HCT116 (cell line): ENCODE data around the gene ADGRL3. TPM values are rescaled to one million over a fixed set of nuclear protein-coding genes. Genes with fewer than 3 reads are reported as not detected.

Experiments
- ATAC-seq: fragments of 200-7000 bp; cut with Tn5 transposase; 2 replicates; pipeline ENCODE4 v1.9.1; 2020; ENCODE audit warnings: mild to moderate bottlenecking, moderate library complexity
- BruUV-seq: library from RNA; stranded (reverse); fragments of 400-500 nt; replicated peaks from 2 replicates; lab custom pipeline; 2021; lab: Mats Ljungman, UMichigan
- CTCF ChIA-PET: fragments of 300-600 bp; sonication (Branson Sonifier 250); formaldehyde crosslinking; loops from one replicate; lab custom pipeline; 2021; ENCODE audit warnings: antibody characterized with exemption; lab: Charles Lee
- POLR2A ChIA-PET: fragments of 300-600, 350-600 bp; sonication (Branson Sonifier 250); formaldehyde crosslinking; loops from one replicate; lab custom pipeline; 2021; ENCODE audit warnings: antibody characterized with exemption; lab: Charles Lee
- RAD21 ChIA-PET, 2 experiments: fragments of 300-600 bp; sonication (Branson Sonifier 250); formaldehyde crosslinking; loops; one replicate each; lab custom pipeline; 2023; ENCODE audit warnings: low total read pairs in 2 of 2; ENCODE audit not compliant: uncharacterized antibody in 2 of 2, unreplicated experiment in 2 of 2, low non-redundant PET in 1 of 2; lab: Charles Lee
- DNase-seq: peaks from one replicate; pipeline ENCODE4 v3.0.0-alpha.2; 2010; ENCODE audit warnings: low read depth, low spot score
- H2AFZ ChIP-seq: fragments of 200-600 bp; shearing (Covaris generic), sonication (generic); 2 replicates; pipeline ENCODE4 v1.6.1; 2017; ENCODE audit warnings: low read depth, mixed run types, mixed read lengths, antibody characterized with exemption, low read length; ENCODE audit not compliant: poor library complexity, severe bottlenecking
- H3K27ac ChIP-seq: 2 replicates; pipeline ENCODE4 v1.5.1; 2012; ENCODE audit warnings: low read depth, low read length
- H3K27me3 ChIP-seq: fragments of 200-600 bp; sonication (generic); 2 replicates; pipeline ENCODE4 v1.6.1; 2016; ENCODE audit warnings: mixed run types, low read length, mixed read lengths; ENCODE audit not compliant: insufficient read depth
- H3K36me3 ChIP-seq, 2 experiments: fragments of 200-500 bp in 1 of 2; fragments of 200-600 bp in 1 of 2; sonication (Bioruptor generic) in 1 of 2; sonication (generic) in 1 of 2; 2 replicates each; pipeline versions ENCODE4 v1.5.1 to v1.6.1; 2014 to 2016; ENCODE audit warnings: low read length in 2 of 2, inconsistent platforms in 1 of 2, mixed read lengths in 1 of 2, mixed run types in 1 of 2; ENCODE audit not compliant: insufficient read depth in 2 of 2, control insufficient read depth in 1 of 2
- H3K4me1 ChIP-seq, 2 experiments: fragments of 200-600 bp in 1 of 2; sonication (generic) in 1 of 2; 2 replicates each; pipeline versions ENCODE4 v1.5.1 to v1.6.1; 2012 to 2017; ENCODE audit warnings: low read length in 2 of 2, inconsistent platforms in 1 of 2, mild to moderate bottlenecking in 1 of 2, mixed read lengths in 1 of 2, mixed run types in 1 of 2, moderate library complexity in 1 of 2; ENCODE audit not compliant: insufficient read depth in 2 of 2, control insufficient read depth in 1 of 2
- H3K4me2 ChIP-seq: fragments of 200-600 bp; sonication (generic); 2 replicates; pipeline ENCODE4 v1.6.1; 2017; ENCODE audit warnings: mixed run types, low read length, mixed read lengths
- H3K4me3 ChIP-seq, 2 experiments: fragments of 200-600 bp in 1 of 2; sonication (generic) in 1 of 2; replicated peaks in 1 of 2; 2 replicates each; pipeline ENCODE4 v1.5.1; 2011 to 2016; ENCODE audit warnings: low read length in 2 of 2, control low read depth in 1 of 2, low read depth in 1 of 2, mild to moderate bottlenecking in 1 of 2, mixed read lengths in 1 of 2, mixed run types in 1 of 2
- H3K79me2 ChIP-seq: fragments of 200-600 bp; sonication (generic); 2 replicates; pipeline ENCODE4 v1.6.1; 2017; ENCODE audit warnings: mild to moderate bottlenecking, mixed run types, low read length, moderate library complexity, mixed read lengths; ENCODE audit not compliant: insufficient read depth
- H3K9ac ChIP-seq: fragments of 200-600 bp; sonication (generic); 2 replicates; pipeline ENCODE4 v1.6.1; 2016; ENCODE audit warnings: low read length, mixed read lengths
- H3K9me2 ChIP-seq: fragments of 200-600 bp; sonication (generic), shearing (Covaris generic); 2 replicates; pipeline ENCODE4 v1.6.1; 2017; ENCODE audit warnings: mixed run types, mild to moderate bottlenecking, moderate library complexity; ENCODE audit not compliant: insufficient read depth
- H3K9me3 ChIP-seq, 2 experiments: fragments of 200-500 bp in 1 of 2; fragments of 200-600 bp in 1 of 2; sonication (Bioruptor generic) in 1 of 2; sonication (generic) in 1 of 2; 2 replicates each; pipeline ENCODE4 v1.6.1; 2014 to 2017; ENCODE audit warnings: low read length in 2 of 2, mixed read lengths in 2 of 2, inconsistent platforms in 1 of 2, low read depth in 1 of 2, mild to moderate bottlenecking in 1 of 2, mixed run types in 1 of 2, moderate library complexity in 1 of 2; ENCODE audit not compliant: control insufficient read depth in 1 of 2, insufficient read depth in 1 of 2
- H4K20me1 ChIP-seq: fragments of 200-600 bp; sonication (generic), shearing (Covaris generic); 2 replicates; pipeline ENCODE4 v1.6.1; 2017; ENCODE audit warnings: mixed run types, mild to moderate bottlenecking, moderate library complexity; ENCODE audit not compliant: insufficient read depth
- CEBPB ChIP-seq: IDR thresholded peaks from 2 replicates; pipeline ENCODE4 v1.6.1; 2012; ENCODE audit warnings: low read depth
- CTCF ChIP-seq, 3 experiments: fragments of 200-600 bp in 1 of 3; sonication (generic) in 1 of 3; IDR thresholded peaks in 2 of 3; conservative IDR thresholded peaks in 1 of 3; 2 replicates each; pipeline ENCODE4 v1.5.1; 2012 to 2017; ENCODE audit warnings: low read depth in 2 of 3, low read length in 2 of 3, antibody characterized with exemption in 1 of 3, borderline replicate concordance in 1 of 3, control low read depth in 1 of 3, mild to moderate bottlenecking in 1 of 3, mixed read lengths in 1 of 3, mixed run types in 1 of 3, moderate library complexity in 1 of 3; ENCODE audit not compliant: insufficient read depth in 1 of 3
- EGR1 ChIP-seq: IDR thresholded peaks from 2 replicates; pipeline ENCODE4 v1.6.1; 2012; ENCODE audit warnings: low read depth
- ELF1 ChIP-seq: IDR thresholded peaks from 2 replicates; pipeline ENCODE4 v1.6.1; 2012; ENCODE audit warnings: low read depth, borderline replicate concordance
- EZH2 ChIP-seq: fragments of 200-600 bp; sonication (generic); IDR thresholded peaks from 2 replicates; pipeline ENCODE4 v1.6.1; 2017; ENCODE audit warnings: antibody characterized with exemption, mixed run types
- EZH2phosphoT487 ChIP-seq: fragments of 200-600 bp; IDR thresholded peaks from 2 replicates; pipeline ENCODE4 v1.6.1; 2018; ENCODE audit warnings: antibody characterized with exemption, borderline replicate concordance
- FOSL1 ChIP-seq: IDR thresholded peaks from 2 replicates; pipeline ENCODE4 v1.6.1; 2012; ENCODE audit warnings: low read depth
- MAX ChIP-seq: IDR thresholded peaks from 2 replicates; pipeline ENCODE4 v1.6.1; 2012
- POLR2A ChIP-seq: IDR thresholded peaks from 2 replicates; pipeline ENCODE4 v1.7.0; 2011; ENCODE audit warnings: borderline replicate concordance; ENCODE audit not compliant: insufficient read depth, insufficient read length; ENCODE audit errors: extremely low read depth
- POLR2AphosphoS5 ChIP-seq: IDR thresholded peaks from 2 replicates; pipeline ENCODE4 v1.6.1; 2011; ENCODE audit warnings: mild to moderate bottlenecking, low read depth, low read length, moderate library complexity
- RAD21 ChIP-seq: IDR thresholded peaks from 2 replicates; pipeline ENCODE4 v1.6.1; 2012; ENCODE audit warnings: low read depth, mild to moderate bottlenecking
- SIN3A ChIP-seq: IDR thresholded peaks from 2 replicates; pipeline ENCODE4 v1.6.1; 2012; ENCODE audit warnings: low read depth
- SP1 ChIP-seq: IDR thresholded peaks from 2 replicates; pipeline ENCODE4 v1.6.1; 2012; ENCODE audit warnings: low read depth
- SRF ChIP-seq: IDR thresholded peaks from 2 replicates; pipeline ENCODE4 v1.6.1; 2012; ENCODE audit warnings: low read depth
- TCF7L2 ChIP-seq: IDR thresholded peaks from 2 replicates; pipeline ENCODE4 v1.7.0; 2011; ENCODE audit warnings: borderline replicate concordance, inconsistent platforms; ENCODE audit not compliant: insufficient read depth, insufficient read length; ENCODE audit errors: extremely low read depth
- ZFX ChIP-seq: fragments of 450-650 bp; IDR thresholded peaks from 2 replicates; pipeline ENCODE4 v1.6.1; 2017
- intact Hi-C: fragments of 100-400 bp; cut with micrococcal nuclease; formaldehyde crosslinking; loops from 2 replicates; pipeline ENCODE4 v1.10.0; 2022
- total RNA-seq: library from RNA; stranded (reverse); gene quantifications from one replicate; pipeline ENCODE4 v1.2.1, GENCODE V29; 2021; ENCODE audit not compliant: unreplicated experiment
- TF ChIP-seq, protein P1 (sequence below): IDR thresholded peaks from 2 replicates; pipeline ENCODE4 v1.6.1; 2011; ENCODE audit warnings: mild to moderate bottlenecking, low read length, moderate library complexity; ENCODE audit not compliant: insufficient replicate concordance; ENCODE audit errors: extremely low read depth

Gene ADGRL3
- total RNA-seq, 1 experiment from 2014 or later, result not detected

DNA sequence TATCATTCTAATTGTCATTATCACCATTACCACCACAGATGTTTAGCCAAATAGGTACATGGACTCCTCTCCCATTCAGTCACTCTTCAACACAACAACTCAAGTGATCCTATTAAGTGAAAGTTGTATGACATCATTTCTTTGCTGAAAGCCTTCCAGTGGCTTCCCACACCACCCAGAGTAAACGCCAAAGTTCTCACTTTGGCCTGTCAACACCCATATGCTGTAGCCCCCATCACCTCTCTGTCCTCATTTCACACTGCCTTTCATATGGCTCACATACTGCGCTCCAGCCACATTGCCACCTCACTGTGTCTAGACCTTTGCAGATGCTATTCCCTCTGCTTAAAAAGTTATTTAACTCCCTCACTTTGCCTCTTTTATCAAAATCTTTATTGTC, 682.3 kb downstream of the ADGRL3 start:
- Histone ChIP-seq H3K9me2 (no peaks in the 10 kb centered on the region), H3K4me1 (no peaks in the 10 kb centered on the region), H3K27ac (no peak overlapping the region), H3K9ac (no peak overlapping the region), H3K9me3 (peaks cover 6 to 18% of the 10 kb centered on the region in 2 experiments; a peak in 2 of 4 replicates), H3K27me3 (no peaks in the 10 kb centered on the region), H3K4me2 (no peak overlapping the region), H3K4me3 (no peak overlapping the region), H3K79me2 (no peaks in the 10 kb centered on the region), H2AFZ (no peak overlapping the region), H3K36me3 (no peaks in the 10 kb centered on the region), H4K20me1 (no peaks in the 10 kb centered on the region; the same call in 1 of the 2 replicates)
- DNase-seq (no peak), ATAC-seq (no peak)
- ChIA-PET POLR2A (no interaction called here), RAD21 (no interaction called here), CTCF (no interaction called here)
- intact Hi-C loops, result no loop called here
- BruUV-seq, result no TSS peak
- no peak for TF ChIP-seq SIN3A
- TF ChIP-seq CTCF (IDR thresholded peaks at IDR 0.05 in 2 of 3, conservative IDR thresholded peaks at IDR 0.05 in 1 of 3; ENCODE audit: borderline replicate concordance in 1 of 3, insufficient read depth in 1 of 3, low read depth in 2 of 3, low read length in 2 of 3), result no peak
- no peak for TF ChIP-seq TCF7L2
- no peak for TF ChIP-seq CEBPB
- TF ChIP-seq ZFX, result no peak
- TF ChIP-seq EGR1, result no peak
- no peak for TF ChIP-seq SRF
- TF ChIP-seq EZH2phosphoT487, result no peak
- no peak for TF ChIP-seq ELF1
- TF ChIP-seq EZH2, result no peak
- no peak for TF ChIP-seq POLR2A
- TF ChIP-seq POLR2AphosphoS5, result no peak
- no peak for TF ChIP-seq MAX
- no peak for TF ChIP-seq SP1
- no peak for TF ChIP-seq FOSL1
- TF ChIP-seq, protein P1, sequence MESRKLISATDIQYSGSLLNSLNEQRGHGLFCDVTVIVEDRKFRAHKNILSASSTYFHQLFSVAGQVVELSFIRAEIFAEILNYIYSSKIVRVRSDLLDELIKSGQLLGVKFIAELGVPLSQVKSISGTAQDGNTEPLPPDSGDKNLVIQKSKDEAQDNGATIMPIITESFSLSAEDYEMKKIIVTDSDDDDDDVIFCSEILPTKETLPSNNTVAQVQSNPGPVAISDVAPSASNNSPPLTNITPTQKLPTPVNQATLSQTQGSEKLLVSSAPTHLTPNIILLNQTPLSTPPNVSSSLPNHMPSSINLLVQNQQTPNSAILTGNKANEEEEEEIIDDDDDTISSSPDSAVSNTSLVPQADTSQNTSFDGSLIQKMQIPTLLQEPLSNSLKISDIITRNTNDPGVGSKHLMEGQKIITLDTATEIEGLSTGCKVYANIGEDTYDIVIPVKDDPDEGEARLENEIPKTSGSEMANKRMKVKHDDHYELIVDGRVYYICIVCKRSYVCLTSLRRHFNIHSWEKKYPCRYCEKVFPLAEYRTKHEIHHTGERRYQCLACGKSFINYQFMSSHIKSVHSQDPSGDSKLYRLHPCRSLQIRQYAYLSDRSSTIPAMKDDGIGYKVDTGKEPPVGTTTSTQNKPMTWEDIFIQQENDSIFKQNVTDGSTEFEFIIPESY, result no peak
- TF ChIP-seq RAD21, result no peak
